Skeletal muscle satellite cell (primary cell): ENCODE results near the gene ECEL1.
"Not testable (repeated sequence)": the region's sequence is repeated elsewhere in the genome, so short reads cannot be mapped to it uniquely, and the experiment has no call there.

Experiments
- H3K27me3 ChIP-seq: 2 replicates; pipeline ENCODE4 v1.7.0; 2013; ENCODE audit warnings: low read length; ENCODE audit not compliant: control insufficient read depth, insufficient read depth
- H3K36me3 ChIP-seq: 2 replicates; pipeline ENCODE4 v1.7.0; 2013; ENCODE audit warnings: mild to moderate bottlenecking, control low read depth, low read length; ENCODE audit not compliant: insufficient read depth
- H3K4me1 ChIP-seq: 2 replicates; pipeline ENCODE4 v1.7.0; 2013; ENCODE audit warnings: low read length; ENCODE audit not compliant: control insufficient read depth, insufficient read depth
- H3K4me2 ChIP-seq: 2 replicates; pipeline ENCODE4 v1.7.0; 2013; ENCODE audit warnings: mild to moderate bottlenecking, low read length
- H3K4me3 ChIP-seq: 2 replicates; pipeline ENCODE4 v1.7.0; 2013; ENCODE audit warnings: low read length
- H3K9ac ChIP-seq: 2 replicates; pipeline ENCODE4 v1.7.0; 2013; ENCODE audit warnings: mild to moderate bottlenecking, low read depth, low read length, moderate library complexity
- H3K9me3 ChIP-seq: replicated peaks from 2 replicates; pipeline ENCODE4 v1.7.0; 2013; ENCODE audit warnings: mild to moderate bottlenecking, control low read depth, low read length

ECEL1 gene

DNA sequence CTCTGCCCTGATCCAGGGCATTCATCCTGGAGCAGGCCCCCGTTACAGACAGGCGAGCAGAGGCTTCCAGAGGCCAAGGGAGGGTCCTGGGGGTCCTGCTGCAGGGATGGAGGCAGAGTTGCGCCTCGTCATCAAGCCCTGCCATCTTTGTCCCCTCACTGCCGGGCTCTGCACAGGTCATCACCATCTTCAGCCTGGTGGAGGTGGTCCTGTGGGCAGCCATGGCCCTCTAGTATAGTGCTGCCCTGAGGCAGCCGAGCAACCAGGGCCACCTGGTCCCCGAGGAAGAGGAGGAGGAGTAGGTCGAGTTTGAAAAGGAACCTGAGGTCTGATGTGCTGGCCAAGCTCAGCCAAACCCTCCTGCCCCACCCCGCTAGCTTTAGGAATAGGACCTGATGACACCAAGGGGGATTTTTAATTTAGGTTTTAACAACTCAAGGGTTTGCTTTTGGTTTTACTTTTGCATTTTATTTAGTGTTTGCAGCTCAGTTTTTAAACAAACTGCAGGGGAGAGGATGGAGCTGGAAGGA lies 40.5 kb downstream of the ECEL1 start:
- Histone ChIP-seq H3K27me3 (peaks cover 10% of the 10 kb centered on the region), H3K4me1 (peaks cover 6% of the 10 kb centered on the region), H3K4me3 (no peak overlapping the region), H3K4me2 (no peak overlapping the region), H3K9me3 (no peaks in the 10 kb centered on the region), H3K36me3 (no peaks in the 10 kb centered on the region), H3K9ac (no peak overlapping the region)

DNA sequence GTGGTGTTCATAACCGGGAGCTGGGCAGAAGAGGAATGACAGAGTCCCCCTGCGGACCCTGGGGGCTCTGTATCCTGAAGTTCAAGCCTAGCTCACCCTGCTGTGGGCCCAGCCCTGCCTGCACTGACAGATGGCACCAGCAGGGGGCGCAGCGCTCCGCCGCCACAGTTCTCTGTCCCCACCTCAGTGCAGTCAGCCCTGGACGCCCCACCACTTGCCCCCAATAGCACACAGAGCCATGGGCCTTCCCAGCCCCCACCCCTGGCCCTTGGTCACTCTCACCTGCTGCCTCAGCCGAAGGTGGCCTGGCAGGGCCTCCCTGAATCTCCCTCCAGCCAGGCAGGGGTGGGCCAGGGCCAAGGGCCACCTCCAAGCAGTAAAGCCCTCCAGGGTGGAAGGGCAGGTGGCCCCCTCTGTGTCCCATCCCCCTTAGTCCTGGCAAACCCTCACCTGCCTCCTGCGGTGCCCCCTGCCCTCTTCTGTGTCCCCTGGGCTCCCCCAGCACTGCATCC lies 41.3 kb downstream of the ECEL1 start:
- not testable (repeated sequence) for H3K4me2 ChIP-seq, H3K4me1 ChIP-seq, H3K4me3 ChIP-seq, H3K36me3 ChIP-seq, H3K9me3 ChIP-seq, H3K9ac ChIP-seq
- H3K27me3 ChIP-seq = peaks cover 13% of the 10 kb centered on the region

DNA sequence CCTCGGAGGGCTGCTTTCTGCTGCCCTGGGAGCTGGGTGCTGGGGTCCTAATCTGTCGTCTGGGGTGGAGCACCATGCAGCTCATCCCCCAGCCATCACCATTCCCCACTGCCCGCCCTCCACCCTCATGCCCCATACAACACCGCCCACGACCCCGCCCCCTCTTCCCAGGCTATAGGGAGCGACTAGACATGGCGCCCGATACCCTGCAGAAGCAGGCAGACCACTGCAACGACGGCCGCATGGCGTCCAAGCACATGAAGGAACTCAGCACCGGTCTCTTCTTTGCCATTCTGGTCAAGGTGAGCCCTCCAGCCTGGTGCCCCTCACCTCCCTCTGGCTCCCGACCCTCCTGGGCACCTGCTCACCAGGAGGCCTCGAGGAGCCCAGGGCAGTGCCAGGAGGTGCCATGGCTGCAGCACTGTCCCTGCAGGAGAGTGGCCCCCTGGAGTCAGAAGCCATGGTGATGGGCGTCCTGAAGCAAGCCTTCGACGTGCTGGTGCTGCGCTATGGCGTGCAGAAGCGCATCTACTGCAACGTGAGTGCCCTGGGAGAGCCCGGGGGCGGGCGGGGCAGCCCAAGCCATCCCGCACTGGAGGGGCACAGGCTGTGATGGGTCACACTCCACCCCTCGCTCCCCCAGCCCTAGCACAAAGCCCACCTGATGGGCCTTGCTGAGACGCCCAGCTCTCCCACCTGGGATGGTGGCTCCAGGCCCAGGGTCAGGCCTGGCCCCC lies 42.3 kb downstream of the ECEL1 start:
- peaks cover 17% of the 10 kb centered on the region for H3K27me3 ChIP-seq
- H3K9ac ChIP-seq, H3K9me3 ChIP-seq, H3K36me3 ChIP-seq, H3K4me1 ChIP-seq, H3K4me2 ChIP-seq, H3K4me3 ChIP-seq: not testable (repeated sequence)

DNA sequence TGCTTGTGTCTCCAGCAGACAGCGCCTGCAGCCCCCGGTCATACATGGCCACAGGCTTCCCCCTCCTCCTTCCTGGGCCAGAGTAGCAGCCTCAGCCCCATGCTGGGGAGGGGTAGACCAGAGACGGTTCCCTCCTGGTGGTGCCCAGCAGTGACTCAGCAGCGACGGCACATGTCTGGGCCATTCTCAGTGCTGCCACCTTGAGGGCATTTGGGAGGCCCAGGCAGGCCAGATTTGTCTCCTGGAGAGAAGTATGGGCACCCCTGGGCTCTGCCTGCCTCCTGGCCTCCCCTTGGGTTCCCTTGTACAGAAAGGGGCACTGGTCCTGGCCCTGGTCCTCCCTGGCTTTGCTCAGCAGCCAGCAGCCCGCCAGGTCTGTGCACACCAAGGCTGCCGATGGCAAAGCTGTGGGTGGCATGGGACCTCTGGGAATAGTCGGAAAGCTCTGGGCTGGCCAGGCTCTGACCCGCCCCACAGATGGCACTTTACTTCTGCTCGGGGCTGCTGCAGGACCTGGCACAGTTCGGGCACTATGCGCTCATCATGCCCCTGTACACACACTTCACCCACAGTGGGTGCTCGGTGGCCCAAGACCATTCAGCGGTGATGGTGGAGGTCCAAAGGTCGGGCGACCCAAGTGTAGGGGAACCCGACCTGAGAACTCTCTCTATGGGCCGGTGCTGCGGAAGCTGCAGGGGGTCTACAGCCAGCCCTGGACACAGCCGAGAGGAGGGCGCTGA lies 43.1 kb downstream of the ECEL1 start:
- Histone ChIP-seq H3K27me3 (peaks cover 12% of the 10 kb centered on the region), H3K9me3 (no peaks in the 10 kb centered on the region), H3K36me3 (no peaks in the 10 kb centered on the region), H3K4me3 (no peak overlapping the region), H3K9ac (no peak overlapping the region), H3K4me1 (peaks cover 6% of the 10 kb centered on the region), H3K4me2 (no peak overlapping the region)

DNA sequence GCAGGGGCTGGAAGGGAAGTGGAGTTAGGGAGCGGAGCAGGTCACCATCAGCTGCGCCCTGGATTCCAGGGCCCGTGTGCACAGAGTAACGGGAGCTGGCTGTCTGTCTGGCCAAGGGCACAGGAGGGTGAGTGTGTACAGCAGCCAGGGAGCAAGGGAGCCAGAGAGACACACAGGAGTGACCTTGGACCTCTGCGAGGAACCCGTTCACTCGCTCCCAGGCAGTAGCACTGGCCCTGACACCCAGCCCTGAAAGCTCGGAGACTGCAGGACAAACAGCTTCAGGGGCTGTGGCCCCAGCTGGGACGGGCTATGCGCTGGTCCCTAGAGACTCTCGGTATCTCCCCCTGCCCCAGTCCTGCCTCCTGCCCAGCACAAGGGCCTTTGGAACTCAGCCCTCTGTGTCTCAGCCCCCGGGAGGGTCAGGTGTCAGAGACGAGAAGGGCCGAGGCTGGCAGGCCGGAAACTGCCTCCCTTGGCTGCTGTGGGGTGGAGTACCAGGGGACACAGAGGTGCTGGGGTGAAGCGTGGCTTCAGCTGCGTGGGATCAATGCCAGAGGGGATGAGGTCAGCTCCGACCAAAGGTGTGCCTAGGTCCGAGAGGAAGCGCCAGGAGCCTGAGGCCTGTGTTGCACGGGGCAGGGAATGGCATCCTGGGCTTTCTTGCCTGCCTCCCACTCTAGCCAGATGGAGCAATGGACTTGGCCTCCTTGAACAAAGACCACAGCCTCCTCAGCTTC lies 43.8 kb downstream of the ECEL1 start:
- not testable (repeated sequence) for H3K9ac ChIP-seq, H3K9me3 ChIP-seq, H3K4me3 ChIP-seq, H3K4me2 ChIP-seq, H3K4me1 ChIP-seq, H3K36me3 ChIP-seq
- H3K27me3 ChIP-seq = peaks cover 14% of the 10 kb centered on the region

DNA sequence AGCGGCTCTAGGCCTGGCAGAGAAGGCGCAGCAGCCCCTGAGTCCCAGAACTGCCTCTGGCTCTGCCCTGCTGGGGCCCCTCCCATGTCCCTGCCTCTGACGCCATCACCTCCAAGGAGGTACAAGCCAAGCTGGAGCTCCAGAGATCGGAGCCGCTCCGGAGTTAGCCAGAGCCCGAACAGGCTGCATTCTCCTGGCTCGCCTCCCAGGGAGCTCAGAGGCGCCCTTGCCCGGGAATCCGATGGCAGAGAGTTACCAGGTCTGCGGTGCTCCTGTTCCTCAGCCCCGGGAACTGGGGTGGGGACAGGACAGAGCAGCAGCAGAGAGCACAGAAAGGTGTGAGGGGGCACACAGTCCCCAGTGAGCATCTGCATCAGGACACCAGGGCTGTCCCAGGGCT lies 44.6 kb downstream of the ECEL1 start:
- not testable (repeated sequence) for H3K9me3 ChIP-seq, H3K36me3 ChIP-seq, H3K4me3 ChIP-seq, H3K4me2 ChIP-seq, H3K4me1 ChIP-seq, H3K9ac ChIP-seq
- H3K27me3 ChIP-seq = peaks cover 15% of the 10 kb centered on the region

DNA sequence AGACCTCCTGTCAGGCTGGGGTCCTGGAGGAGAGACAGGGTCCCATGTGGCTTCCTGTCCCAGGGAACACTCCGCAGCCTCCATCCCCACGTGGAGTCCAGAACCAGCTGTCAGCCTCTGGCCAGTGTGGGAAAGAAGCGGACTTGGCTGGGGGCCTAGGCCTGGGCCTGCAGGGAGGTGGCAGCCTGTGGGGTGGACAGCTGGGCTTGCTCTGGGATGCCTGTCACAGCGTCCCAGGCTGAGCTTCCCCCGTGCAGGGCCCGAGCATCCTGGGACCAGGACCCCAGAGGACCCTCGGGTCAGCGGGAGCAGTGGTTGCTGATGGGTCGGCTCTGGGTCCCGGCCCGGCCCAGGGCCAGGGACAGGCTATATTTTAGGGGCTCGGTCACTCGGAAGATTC lies 45.2 kb downstream of the ECEL1 start:
- H3K9me3 ChIP-seq, H3K36me3 ChIP-seq, H3K4me1 ChIP-seq, H3K9ac ChIP-seq, H3K4me3 ChIP-seq, H3K4me2 ChIP-seq: not testable (repeated sequence)
- peaks cover 18% of the 10 kb centered on the region for H3K27me3 ChIP-seq

DNA sequence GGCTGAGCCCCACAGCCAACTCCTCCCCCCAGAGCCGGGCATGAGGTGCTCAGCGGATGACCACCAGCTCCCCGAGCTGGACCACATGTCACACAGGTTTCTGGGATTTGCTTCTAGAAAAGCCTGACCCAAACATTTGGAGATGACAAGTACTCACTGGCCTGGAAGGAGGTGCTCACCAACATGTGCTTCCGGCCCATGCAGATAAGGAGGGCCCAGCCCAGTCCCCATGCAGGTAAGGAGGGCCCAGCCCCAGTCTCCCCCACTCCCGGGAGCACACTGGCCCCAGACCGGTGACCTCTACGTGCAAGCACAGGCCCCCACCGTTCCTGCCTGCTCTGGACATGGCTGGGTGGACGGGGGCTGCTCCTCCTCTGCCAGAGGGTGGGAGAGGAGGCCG lies 45.7 kb downstream of the ECEL1 start:
- H3K27me3 ChIP-seq = peaks cover 22% of the 10 kb centered on the region

DNA sequence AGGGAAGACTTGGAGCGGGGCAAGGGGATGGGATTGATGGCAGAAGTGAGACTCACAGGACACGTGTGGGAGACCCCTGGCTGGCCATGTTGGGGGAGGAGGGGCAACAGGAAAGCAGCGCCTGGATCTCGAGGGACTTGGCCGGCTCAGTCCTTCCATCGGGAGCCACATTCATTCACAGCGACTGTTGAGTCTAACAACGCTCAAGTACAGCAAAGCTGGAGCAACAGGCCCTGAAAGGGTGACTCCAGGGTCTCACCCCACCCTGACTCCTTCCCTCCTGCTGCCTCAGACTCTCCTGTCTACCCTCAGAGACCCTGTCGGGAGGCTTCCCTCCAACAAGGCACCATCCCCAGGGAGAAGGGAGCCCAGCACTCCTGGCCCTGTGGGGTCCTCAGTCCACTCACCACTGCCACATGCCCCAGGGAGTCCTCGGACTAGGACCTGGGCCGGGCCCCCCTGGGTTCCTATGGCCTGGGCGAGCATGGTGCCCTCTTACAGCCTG lies 46.4 kb downstream of the ECEL1 start:
- Histone ChIP-seq H3K4me3 (no peak overlapping the region), H3K4me2 (no peak overlapping the region), H3K9me3 (no peaks in the 10 kb centered on the region), H3K9ac (no peak overlapping the region), H3K4me1 (no peaks in the 10 kb centered on the region), H3K36me3 (no peaks in the 10 kb centered on the region), H3K27me3 (peaks cover 22% of the 10 kb centered on the region)

More for the DNA sequence above, 45.7 kb downstream of the ECEL1 start:
- H3K4me1 ChIP-seq, H3K36me3 ChIP-seq, H3K4me2 ChIP-seq, H3K9ac ChIP-seq, H3K4me3 ChIP-seq, H3K9me3 ChIP-seq: not testable (repeated sequence)

DNA sequence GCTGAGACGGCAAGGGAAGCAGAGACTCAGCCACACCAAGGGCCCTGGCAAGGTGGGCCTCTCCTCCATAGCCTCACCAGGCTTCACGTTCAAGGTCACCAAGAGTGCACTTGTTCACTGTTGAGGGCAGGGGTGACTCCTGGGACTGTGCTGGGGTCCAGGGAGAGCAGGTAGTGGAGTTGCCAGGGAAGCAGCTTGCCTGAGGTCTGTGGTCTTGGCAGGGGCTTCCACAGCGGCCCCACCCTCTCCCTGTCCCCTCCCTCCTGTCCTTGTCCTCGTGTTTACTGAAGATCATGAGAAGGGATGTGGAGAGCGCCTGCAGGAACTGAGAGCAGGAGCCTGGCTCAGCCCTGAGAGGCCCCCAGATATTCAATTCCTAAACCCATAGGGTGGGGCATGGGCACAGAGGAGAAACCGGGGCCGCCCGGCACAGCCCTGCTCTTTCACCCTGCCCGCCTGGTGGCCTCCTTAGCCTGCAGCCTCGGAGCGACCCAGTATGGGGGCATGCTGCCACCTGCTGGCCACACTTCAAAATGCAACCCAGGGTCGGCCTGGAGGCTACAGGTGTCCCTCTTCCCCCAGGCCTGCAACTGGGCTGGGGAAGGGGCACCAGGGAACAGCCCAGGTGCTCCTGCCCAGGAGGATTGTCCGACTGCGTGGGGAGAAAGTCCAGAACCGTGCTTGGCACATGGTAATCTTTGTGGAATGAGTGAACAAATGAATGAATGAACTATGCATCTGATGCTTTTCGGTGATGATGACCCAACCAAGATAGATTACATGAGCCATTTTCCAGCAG lies 47.2 kb downstream of the ECEL1 start:
- not testable (repeated sequence) for H3K9me3 ChIP-seq, H3K4me2 ChIP-seq, H3K4me3 ChIP-seq, H3K9ac ChIP-seq, H3K4me1 ChIP-seq, H3K36me3 ChIP-seq
- H3K27me3 ChIP-seq = peaks cover 25% of the 10 kb centered on the region

DNA sequence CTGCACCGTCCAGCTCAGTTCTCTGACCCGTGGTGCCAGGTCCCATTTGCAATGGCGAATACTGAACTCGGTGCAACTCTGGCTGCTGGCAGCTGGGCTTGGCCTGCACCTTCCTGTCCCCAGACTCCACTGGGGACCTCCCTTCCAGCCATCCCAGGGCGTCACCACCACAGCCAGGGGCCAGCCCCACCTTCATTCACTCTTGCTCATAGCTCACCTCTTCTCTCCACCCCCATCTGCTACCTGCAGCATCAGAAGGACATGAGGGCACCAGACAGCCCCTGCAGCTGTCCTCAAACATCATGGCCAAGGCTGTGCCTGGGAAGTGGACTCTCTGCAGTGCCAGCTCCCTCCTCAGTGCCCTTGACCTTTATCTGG lies 47.9 kb downstream of the ECEL1 start:
- Histone ChIP-seq H3K27me3 (peaks cover 25% of the 10 kb centered on the region), H3K4me1 (no peaks in the 10 kb centered on the region), H3K4me3 (no peak overlapping the region), H3K36me3 (no peaks in the 10 kb centered on the region), H3K4me2 (no peak overlapping the region), H3K9me3 (no peaks in the 10 kb centered on the region), H3K9ac (no peak overlapping the region)
